ENCODE results near the gene CCL16. TPM values are rescaled to one million over a fixed set of nuclear protein-coding genes. Genes with fewer than 3 reads are reported as not detected.

CCL16 gene
- total RNA-seq, 2 donors from 2014 or later: not detected

- TF ChIP-seq CTCF (IDR thresholded peaks at IDR 0.05): peak in 1 of 4 experiments; percentile 14
- no peak for TF ChIP-seq POLR2AphosphoS5 (IDR thresholded peaks at IDR 0.05)
- Histone ChIP-seq H3K4me3 (no peak overlapping the region), H3K9me3 (no peaks in the 10 kb centered on the region), H3K4me1 (replicated peaks) (no peaks in the 10 kb centered on the region), H3K36me3 (no peaks in the 10 kb centered on the region), H3K27me3 (replicated peaks; ENCODE audit: insufficient read depth) (no peaks in the 10 kb centered on the region), H3K27ac (no peak overlapping the region)
- WGBS: 85% methylated on average over 14 of the region's 14 CpGs
- no peak for DNase-seq (ENCODE audit: low spot score)
- intact Hi-C loops (cut with DNase I): no loop called here
These were observed 27.8 kb upstream of the CCL16 start for GRCh38 chr17:36008998-36009665.

GRCh38 chr17:36004594-36005108 lies 23.4 kb upstream of the CCL16 start:
- H3K4me3 ChIP-seq: no peak overlapping the region
- no peaks in the 10 kb centered on the region for H3K36me3 ChIP-seq
- TF ChIP-seq CTCF (IDR thresholded peaks at IDR 0.05): no peak
- no peak for TF ChIP-seq POLR2A (IDR thresholded peaks at IDR 0.05)
- no peak for TF ChIP-seq POLR2AphosphoS5 (IDR thresholded peaks at IDR 0.05)
- 16% methylated on average over 4 of the region's 4 CpGs for WGBS
- no peaks in the 10 kb centered on the region for H3K4me1 ChIP-seq (replicated peaks)
- DNase-seq (ENCODE audit: low spot score): no peak
- no peaks in the 10 kb centered on the region for H3K9me3 ChIP-seq
- no peak overlapping the region for H3K27ac ChIP-seq
- no peaks in the 10 kb centered on the region for H3K27me3 ChIP-seq (replicated peaks; ENCODE audit: insufficient read depth)
- intact Hi-C loops (cut with DNase I): no loop called here

GRCh38 chr17:36002631-36003030 lies 21.3 kb upstream of the CCL16 start:
- intact Hi-C loops (cut with DNase I): no loop called here
- DNase-seq (ENCODE audit: low spot score): no peak

GRCh38 chr17:36001862-36002603 lies 20.7 kb upstream of the CCL16 start:
- no peak for TF ChIP-seq CTCF (IDR thresholded peaks at IDR 0.05)
- no peak for TF ChIP-seq POLR2A (IDR thresholded peaks at IDR 0.05)
- no peak for TF ChIP-seq POLR2AphosphoS5 (IDR thresholded peaks at IDR 0.05)
- Histone ChIP-seq H3K36me3 (no peaks in the 10 kb centered on the region), H3K9me3 (no peaks in the 10 kb centered on the region), H3K27me3 (replicated peaks; ENCODE audit: insufficient read depth) (no peaks in the 10 kb centered on the region), H3K4me3 (no peak overlapping the region), H3K4me1 (replicated peaks) (no peaks in the 10 kb centered on the region), H3K27ac (no peak overlapping the region)
- WGBS: 82% methylated on average over 6 of the region's 6 CpGs
- intact Hi-C loops (cut with DNase I): no loop called here
- no peak for DNase-seq (ENCODE audit: low spot score)

More at GRCh38 chr17:36002631-36003030, 21.3 kb upstream of the CCL16 start:
- 83% methylated on average over 7 of the region's 7 CpGs for WGBS
- no peaks in the 10 kb centered on the region for H3K27me3 ChIP-seq (replicated peaks; ENCODE audit: insufficient read depth)
- no peaks in the 10 kb centered on the region for H3K9me3 ChIP-seq
- no peaks in the 10 kb centered on the region for H3K36me3 ChIP-seq
- TF ChIP-seq CTCF (IDR thresholded peaks at IDR 0.05): no peak
- no peak for TF ChIP-seq POLR2A (IDR thresholded peaks at IDR 0.05)
- TF ChIP-seq POLR2AphosphoS5 (IDR thresholded peaks at IDR 0.05): no peak
- H3K27ac ChIP-seq: no peak overlapping the region
- no peak overlapping the region for H3K4me3 ChIP-seq
- no peaks in the 10 kb centered on the region for H3K4me1 ChIP-seq (replicated peaks)
